Measurements from ENCODE around the gene LCLAT1.

DNA sequence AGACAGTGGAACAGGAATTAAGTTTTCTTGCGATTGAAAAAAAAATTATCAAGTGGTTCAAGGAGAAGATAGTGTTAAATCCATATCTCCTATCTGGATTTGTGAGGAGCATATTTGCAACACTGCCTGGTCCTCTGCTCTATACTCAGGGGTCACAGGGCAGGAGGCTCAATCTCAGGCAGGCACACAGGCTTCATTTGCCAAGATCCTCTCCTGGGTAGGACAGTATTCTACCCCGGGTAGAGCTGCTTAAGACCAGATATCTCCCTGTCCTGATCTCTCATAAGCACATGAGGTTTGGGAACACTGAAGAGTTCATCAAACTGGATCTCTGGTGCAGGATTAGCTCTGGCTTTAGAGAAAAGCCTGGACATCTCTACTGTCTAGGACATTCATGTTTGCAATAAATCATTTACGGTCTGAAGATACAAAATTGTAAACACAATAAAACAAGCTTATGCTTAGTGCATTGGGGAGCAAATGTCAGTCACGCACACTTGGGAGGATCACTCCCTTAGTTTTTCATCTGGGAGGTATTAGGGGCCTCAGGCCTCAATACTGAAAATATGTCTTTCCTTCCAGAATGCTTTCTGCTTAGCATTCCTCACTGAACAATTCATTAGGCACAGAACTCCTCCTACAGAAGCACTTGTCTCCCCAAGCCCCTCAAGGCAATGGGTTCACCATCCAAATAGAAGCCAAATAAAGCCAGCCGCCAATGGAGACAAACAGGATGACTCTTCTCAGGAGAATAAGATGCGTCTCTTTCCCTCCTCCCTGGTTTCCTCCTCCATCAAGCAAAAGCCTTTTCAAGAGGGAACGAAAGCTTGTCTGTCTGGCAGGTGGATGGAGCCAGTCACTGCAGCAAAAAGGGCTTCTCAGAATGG lies 34.1 kb upstream of the LCLAT1 start:
- TF ChIP-seq POLR2A (IDR thresholded peaks at IDR 0.05) = no peak
- TF ChIP-seq, protein P1, sequence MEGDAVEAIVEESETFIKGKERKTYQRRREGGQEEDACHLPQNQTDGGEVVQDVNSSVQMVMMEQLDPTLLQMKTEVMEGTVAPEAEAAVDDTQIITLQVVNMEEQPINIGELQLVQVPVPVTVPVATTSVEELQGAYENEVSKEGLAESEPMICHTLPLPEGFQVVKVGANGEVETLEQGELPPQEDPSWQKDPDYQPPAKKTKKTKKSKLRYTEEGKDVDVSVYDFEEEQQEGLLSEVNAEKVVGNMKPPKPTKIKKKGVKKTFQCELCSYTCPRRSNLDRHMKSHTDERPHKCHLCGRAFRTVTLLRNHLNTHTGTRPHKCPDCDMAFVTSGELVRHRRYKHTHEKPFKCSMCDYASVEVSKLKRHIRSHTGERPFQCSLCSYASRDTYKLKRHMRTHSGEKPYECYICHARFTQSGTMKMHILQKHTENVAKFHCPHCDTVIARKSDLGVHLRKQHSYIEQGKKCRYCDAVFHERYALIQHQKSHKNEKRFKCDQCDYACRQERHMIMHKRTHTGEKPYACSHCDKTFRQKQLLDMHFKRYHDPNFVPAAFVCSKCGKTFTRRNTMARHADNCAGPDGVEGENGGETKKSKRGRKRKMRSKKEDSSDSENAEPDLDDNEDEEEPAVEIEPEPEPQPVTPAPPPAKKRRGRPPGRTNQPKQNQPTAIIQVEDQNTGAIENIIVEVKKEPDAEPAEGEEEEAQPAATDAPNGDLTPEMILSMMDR (IDR thresholded peaks at IDR 0.05) = no peak

Measured in suprapubic skin (tissue), 3 donors.